Amniotic stem cell (primary cell): ENCODE results near the gene KDM3B.
"Not testable (repeated sequence)": the region's sequence is repeated elsewhere in the genome, so short reads cannot be mapped to it uniquely, and the experiment has no call there.

Source experiments
- DNase-seq: peaks from one replicate; lab custom pipeline; 2025; lab: John Stamatoyannopoulos, UW

Gene KDM3B

GRCh38 chr5:138352071-138352721 is at the start of gene KDM3B:
Gene KDM3B (plus strand): TSS chr5:138352685. CDS start chr5:138352796, 111 bp downstream.
- DNase-seq = peak; percentile 32

GRCh38 chr5:138303372-138303771 is 49.1 kb upstream of the KDM3B start:
- no peak for DNase-seq

DNA sequence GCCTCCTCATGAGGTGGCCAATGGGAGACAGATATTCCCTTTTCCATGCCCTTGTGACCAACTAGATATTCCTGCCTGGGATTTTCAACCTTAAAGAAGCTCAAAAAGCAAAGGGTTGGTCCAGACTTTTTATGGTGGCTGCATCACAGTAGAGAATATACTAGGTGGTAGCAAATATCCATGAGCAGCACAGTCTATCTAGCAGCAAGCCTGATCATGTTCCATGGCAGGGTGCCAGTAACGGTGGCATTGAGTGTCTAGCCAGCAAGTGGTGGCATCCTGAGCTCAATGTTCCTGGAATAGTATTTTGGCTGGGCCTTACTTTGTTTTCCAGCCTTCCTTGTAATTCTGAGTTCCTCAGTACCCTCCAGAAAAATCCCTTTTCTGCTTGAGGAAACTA is 46.7 kb upstream of the KDM3B start:
- DNase-seq = no peak

DNA sequence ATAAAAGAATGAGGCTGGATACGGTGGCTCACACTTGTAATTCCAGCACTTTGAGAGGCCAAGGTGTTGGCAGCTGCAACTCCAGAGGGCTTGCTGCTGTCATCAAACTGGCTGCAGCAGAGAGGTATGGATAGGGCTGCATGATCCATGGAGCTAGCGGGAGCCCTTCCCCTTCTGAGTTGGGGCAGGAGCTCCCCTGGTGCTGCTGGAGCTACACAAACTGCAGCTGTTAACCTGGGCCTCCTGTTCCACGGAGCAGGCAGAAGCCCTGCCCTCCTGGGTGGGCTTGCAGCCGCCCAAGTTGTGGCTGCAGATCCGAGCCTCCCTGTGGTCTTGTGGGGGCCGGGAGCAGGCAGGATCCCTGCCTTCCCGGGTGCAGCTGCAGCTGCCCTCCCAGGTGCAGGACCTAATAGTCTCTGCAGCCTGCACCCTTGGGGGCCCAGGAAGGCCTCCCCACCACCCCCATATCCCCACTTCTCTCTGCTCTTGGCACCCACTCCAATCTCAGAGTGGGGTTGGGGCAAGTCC is 36.7 kb upstream of the KDM3B start:
- DNase-seq = no peak

GRCh38 chr5:138316355-138316754 is 36.1 kb upstream of the KDM3B start:
- no peak for DNase-seq

DNA sequence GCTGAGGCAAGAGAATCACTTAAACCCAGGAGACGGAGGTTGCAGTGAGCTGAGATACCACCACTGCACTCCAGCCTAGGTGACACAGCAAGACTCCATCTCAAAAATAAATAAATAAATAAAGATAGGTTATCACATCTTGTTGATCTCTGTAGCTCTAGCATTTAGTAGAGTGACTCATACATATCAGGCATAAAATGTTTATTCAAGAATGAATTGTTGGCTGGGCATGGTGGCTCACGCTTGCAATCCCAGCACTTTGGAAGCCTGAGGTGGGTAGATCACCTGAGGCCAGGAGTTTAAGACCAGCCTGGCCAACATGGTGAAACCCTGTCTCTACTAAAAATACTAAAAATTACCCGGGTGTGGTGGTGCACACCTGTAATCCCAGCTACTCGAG is 34.3 kb upstream of the KDM3B start:
- not testable (repeated sequence) for DNase-seq

- DNase-seq = no peak
Observed at GRCh38 chr5:138330813-138331448, 21.6 kb upstream of the KDM3B start.

DNA sequence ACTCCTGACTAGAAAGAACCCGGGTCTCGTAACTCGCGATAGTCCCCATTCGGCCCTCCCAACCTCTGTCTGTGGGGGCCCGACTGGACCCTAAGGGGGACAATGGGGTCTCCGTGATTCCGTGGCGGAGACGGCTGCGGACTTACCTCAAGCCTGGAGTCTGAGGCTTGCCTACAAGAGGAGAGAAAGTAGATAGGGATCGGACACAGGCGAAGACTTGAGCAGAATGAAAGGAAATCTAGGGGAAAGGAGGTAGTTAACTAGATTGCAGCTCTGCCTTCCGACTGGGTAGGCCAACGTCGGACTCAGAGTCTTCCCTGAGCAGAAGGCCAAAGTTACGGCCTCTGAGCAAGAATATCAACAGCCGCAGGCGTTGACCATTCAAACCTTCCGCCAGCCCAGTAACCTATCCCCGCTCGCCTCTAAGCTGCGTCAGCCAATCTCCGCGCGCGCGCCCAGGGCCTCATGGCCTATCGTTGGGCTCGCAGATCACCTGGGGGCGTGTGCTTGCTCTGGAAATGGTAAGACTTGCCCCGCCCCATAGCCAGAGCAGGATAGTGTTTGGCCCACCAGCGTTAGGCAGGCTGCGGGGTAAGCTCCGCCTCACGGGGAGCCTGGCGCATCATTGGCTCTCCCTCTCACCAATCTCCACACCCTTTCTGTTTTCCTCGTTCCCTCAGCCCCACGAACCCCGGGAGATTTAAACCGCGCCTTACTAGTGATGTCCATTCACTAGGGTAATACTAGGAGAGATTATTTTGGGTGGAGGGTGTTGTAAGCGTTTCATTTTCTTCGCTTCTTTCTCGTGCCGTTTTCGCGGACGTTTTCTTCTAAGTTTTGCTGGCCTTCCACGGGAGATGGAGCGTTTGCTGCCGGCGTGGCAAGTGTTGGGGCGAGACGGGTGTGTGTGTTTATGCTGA is 20.8 kb upstream of the KDM3B start, which contains the start of gene CDC25C:
TSS of gene CDC25C (minus strand) at position 356 of the 920 bp plus-strand sequence. CDS start 624 bp downstream, outside the sequence.
- peak; percentile 98 for DNase-seq

DNA sequence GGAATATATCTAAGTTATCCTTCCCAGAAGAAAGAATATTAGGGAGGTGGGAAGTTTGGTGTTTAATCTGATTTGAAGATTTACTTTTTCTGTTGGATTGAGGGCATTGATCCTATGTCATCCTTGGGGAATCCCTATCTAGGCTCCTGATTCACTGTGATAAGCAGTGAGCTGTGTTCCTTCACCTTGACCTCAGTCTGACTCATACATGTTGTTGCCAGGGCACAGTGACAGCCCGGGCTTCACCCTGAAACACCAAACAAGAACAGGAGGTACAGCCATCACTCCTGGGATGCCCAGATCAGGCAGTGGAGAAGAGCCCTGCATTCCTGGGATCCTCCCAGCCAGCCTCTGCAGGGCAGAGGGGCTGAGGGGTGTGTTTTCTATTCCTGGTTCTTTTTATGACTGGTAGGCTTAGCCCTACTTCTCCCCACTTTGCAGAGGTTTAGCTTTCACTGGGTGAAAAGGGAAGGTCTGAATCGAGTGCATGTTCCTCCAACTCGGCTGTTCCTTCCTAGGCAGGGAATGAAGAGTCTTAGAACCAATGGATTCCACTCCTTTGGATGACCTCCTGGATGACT is 17.5 kb upstream of the KDM3B start:
- no peak for DNase-seq

DNA sequence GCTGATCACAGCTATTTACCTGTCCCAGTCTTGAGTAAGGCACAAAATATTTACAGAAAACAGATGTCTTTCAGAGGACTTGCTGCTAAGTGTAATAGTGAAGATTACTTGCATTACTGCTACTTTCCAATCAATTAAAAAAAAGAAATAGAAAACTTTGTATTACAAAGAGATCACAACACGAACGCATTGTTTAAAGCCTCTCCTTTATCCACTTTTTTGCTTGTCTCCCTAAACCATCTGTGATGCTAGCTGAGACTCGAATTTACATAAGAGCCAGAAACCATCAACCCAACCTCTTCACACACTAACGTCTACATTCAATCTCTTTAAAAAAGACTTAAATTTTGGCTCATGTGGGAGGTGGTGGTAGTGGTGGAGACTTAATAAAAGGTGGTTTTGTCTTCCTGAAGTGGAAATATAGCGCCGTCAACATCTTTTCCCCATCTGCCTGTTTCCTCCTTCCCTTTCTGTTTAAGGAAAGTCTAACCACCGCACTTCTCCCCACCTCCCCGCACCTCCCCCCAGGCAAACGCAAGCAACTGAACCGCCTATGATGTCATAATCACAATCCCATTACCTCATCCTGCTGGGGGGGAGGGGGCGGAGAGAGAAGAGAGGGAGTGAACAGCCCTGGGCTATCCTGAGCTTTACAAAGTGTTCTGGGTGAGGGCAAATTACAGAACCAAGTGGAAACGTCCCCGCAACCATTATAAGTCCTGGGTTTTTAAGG is 15.4 kb upstream of the KDM3B start:
- DNase-seq = peak; percentile 75

DNA sequence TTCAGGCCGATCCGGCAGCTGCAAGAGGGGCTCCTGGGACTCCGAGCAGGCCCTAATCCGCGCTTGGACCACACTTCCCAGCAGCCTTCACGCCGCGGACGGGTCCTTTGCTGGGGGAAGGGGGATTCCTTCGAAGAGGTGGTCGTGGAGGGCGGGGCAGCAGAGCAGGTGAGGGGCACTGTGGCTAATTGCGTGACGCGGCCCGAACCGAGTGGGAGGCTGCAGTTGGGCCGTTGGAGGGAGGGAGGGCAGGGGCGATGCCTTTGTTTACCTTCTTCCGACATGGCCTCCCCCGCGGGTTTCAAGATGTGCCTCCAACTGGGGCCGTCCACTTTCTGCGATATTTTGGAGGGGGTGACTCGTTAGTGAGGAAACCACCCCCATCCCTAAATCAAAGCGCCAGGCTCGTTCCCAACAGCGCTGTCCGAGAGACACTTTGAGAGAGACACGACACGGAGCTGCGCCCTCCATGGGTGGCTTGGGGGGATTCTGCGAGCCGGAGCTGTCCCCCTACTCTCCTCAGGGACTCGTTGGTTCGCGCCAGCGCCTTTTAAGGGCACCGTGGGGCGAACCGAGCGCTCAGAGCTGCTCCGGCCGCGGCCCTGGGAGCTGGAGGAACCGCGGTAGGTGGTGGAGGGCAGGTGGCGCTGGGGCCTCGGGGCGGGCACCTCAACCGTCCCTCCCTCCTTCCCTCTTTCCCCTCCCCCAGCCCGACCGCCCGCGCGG is 14.6 kb upstream of the KDM3B start, which contains the start of gene FAM53C:
TSS of gene FAM53C (plus strand) at position 582 of the 726 bp plus-strand sequence. CDS start 3,070 bp downstream, outside the sequence.
- DNase-seq = peak; percentile 86

DNA sequence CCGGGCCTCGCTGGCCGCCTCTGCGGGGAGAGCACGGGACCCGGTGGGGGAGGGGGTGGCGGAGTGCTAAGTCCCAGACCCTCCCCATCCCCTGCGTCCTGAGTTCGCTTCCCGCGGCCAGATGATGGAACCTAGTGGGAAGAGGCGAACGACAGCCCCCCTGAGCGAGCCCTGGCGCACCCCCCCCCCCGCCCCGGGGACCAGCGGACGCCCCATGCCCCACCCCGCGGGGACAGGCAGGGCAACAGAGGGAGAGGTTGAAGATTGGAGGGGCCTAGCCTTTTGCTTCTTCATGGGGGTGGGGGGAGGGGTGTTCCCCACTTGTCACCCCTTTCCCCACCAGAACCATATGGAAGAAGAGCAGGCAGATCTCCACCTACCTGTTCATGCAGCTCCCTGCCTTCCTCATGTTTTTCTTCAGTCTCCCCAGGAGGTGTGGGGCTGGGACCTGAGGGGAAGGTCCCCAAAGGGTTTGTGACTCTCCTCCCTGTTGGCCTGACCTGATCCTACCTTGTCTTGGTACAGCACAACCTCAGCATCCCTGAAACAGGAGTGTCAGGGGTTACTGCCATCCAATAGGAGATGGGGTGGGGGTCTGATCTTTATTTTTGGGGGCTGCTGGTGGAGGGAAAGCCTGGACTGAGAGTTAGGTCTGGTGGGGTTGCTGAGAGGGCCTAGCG is 13.9 kb upstream of the KDM3B start:
- no peak for DNase-seq

DNA sequence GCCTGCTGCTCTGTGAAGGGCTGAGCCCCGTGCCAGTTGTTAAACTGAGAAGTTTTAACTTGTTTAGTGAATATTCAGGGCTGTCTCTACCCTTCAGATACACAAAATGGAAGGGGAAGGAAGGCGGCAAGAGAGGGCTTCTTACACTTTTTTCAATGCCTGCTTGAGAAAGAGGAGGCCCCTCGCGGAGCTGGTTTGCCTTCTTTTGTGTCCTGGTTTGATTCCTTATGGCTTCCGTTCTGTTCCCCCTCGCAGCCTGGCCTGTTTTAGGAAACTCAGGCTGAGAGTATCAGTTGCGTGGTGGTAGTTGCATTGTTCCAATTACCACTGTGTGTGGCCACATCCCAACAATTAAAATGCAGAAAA is 13.4 kb upstream of the KDM3B start:
- no peak for DNase-seq

DNA sequence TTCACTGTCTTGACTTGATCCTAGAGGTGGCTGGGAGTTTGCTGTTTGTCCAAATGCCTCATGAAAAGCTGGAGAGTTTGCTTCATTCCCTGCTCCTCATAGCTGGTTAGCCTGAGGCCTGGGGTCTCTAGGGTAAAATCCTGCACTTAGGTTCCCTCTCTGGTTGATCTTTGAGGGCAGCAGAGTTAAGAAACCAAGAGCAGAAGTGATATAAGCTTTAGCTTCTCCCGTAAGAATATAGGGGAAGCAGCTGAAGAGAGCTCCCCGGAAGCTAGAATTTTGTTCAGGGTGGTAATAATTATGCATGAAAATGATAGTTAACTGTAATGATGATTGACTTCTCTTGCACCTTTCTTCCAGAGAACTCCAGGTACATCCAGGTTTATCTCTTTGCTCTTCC is 13.0 kb upstream of the KDM3B start:
- DNase-seq = no peak

DNA sequence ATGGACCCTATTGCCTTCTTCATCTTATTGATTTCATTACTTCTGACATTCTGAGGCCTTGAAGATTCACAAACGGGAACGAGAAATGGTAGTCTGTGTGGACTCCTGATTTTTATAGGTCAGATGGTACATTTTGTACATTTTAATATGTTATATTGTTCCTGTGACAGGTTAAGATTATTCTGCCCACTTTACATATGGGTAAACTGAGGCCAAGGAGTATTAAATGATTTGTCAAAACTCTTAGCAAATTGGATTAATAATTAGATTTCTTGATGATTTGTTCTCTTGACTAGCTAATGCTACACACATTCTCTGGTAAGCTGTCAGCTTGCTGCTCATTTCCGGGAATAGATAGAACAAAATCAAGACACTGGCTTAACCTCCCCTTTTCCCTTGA is 12.5 kb upstream of the KDM3B start:
- no peak for DNase-seq

- no peak for DNase-seq
Observed at GRCh38 chr5:138344887-138345622, 7.4 kb upstream of the KDM3B start.

- DNase-seq = no peak
Observed at GRCh38 chr5:138346889-138347288, 5.6 kb upstream of the KDM3B start.

DNA sequence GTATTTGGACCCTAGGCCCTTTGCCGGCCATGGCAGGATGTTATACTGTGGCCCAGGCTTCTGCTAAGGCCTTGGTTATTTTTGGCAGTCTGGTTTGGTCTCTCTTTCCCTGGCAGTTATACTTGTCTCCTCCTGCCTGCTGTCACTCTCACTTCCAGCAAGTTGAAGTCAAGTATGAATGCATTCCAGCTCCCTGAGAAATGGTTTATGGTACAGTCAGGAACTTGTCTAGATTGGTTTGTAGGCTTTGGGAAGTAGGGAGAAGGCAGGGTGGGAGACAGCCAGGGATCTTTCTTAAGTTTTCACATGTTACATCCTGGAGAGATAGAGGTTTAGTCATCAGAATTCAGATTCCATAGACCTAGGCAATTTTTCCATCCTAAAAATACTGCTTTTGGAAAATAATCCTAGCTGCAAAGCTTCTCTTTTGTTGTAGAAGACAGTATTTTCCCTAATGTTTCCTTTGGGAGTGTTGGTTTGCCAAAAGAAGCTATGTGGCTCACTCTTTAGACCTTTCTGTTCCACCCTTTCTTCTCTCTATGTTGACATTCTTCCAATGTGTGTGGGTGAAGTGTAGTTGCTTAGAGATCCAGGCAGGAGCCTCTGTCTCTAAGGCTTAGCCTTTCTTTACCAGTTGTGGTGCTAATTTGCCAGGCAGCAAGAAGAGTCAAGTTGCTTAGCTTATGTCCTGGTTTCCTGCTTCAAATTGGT is 2.5 kb upstream of the KDM3B start:
- DNase-seq = no peak

DNA sequence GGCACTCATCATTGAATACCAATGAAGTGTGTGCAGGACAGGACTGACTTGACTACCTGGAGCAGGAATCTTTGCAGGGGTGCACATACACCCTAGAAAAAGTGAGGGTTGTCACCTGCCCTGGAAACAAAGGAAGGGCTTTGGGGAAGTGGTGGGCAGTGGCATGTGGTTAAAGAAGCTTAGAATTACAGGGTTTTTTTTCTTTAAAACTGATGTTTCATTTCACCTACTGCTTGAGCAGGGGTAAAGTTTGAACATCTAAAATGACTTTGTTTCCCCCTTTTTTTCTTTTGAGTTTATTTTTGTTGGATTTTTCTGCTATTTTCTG is 2.0 kb upstream of the KDM3B start:
- no peak for DNase-seq
